ENCODE results near the gene FMO5. TPM values are rescaled to one million over a fixed set of nuclear protein-coding genes. Genes with fewer than 3 reads are reported as not detected.
"Not testable (repeated sequence)": the region's sequence is repeated elsewhere in the genome, so short reads cannot be mapped to it uniquely, and the experiment has no call there.

The FMO5 gene
- total and polyA plus RNA-seq, 3 donors from 2014 or later: 6.4 to 11.0 (median 9.8) TPM

DNA sequence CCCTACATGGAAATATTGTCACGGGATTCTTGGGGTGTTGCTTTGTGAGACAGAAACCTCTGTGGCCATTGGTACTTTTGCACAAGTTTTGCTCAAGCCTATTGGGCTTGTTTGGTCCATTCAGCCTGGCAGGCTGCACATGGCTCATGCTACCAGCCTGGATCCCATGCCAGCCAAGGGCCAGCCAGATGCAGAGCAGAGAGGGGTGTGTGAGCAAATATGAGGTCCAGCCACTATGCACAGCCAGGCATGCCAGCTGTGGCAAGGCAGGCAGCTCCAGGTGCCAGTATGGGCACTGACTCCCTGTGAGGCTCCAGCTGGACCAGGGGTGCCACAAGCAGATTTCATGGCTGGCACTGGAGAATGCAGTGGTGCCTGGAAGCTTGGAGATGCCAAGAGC lies 10.7 kb upstream of the FMO5 start:
- no peak for DNase-seq

DNA sequence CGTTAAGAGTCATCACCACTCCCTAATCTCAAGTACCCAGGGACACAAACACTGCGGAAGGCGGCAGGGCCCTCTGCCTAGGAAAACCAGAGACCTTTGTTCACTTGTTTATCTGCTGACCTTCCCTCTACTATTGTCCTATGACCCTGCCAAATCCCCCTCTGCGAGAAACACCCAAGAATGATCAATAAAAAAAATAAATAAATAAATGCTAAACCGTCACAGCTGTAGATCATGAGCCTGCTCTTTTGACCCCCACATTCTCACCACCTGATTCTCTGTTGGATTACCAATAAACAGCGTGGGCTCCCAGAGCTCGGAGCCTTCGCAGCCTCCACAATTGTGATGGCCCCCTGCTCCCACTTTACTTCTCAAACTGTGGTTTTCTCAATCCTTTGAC lies 8.8 kb upstream of the FMO5 start:
- H3K4me1 ChIP-seq; H3K4me3 ChIP-seq; H3K36me3 ChIP-seq (ENCODE audit: low read depth, missing control alignments); H3K27me3 ChIP-seq; intact Hi-C loops (cut with DNase I; ENCODE audit: low total_unique reads); H3K9me3 ChIP-seq; H3K27ac ChIP-seq; DNase-seq: not testable (repeated sequence)
- 87 to 89% methylated on average over 8 of the region's 8 CpGs for WGBS, 2 donors

More for the DNA sequence above, 10.7 kb upstream of the FMO5 start:
- H3K27ac ChIP-seq: no peak overlapping the region
- intact Hi-C loops (cut with DNase I; ENCODE audit: low total_unique reads): no loop called here
- H3K4me1 ChIP-seq: no peaks in the 10 kb centered on the region
- H3K4me3 ChIP-seq: no peak overlapping the region
- no peaks in the 10 kb centered on the region for H3K36me3 ChIP-seq (ENCODE audit: low read depth, missing control alignments)
- H3K9me3 ChIP-seq: no peaks in the 10 kb centered on the region
- TF ChIP-seq, protein P1, sequence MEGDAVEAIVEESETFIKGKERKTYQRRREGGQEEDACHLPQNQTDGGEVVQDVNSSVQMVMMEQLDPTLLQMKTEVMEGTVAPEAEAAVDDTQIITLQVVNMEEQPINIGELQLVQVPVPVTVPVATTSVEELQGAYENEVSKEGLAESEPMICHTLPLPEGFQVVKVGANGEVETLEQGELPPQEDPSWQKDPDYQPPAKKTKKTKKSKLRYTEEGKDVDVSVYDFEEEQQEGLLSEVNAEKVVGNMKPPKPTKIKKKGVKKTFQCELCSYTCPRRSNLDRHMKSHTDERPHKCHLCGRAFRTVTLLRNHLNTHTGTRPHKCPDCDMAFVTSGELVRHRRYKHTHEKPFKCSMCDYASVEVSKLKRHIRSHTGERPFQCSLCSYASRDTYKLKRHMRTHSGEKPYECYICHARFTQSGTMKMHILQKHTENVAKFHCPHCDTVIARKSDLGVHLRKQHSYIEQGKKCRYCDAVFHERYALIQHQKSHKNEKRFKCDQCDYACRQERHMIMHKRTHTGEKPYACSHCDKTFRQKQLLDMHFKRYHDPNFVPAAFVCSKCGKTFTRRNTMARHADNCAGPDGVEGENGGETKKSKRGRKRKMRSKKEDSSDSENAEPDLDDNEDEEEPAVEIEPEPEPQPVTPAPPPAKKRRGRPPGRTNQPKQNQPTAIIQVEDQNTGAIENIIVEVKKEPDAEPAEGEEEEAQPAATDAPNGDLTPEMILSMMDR (IDR thresholded peaks at IDR 0.05): no peak
- TF ChIP-seq POLR2A (IDR thresholded peaks at IDR 0.05): no peak
- WGBS, 2 donors: 93 to 100% methylated on average over 1 of the region's 1 CpG
- no peaks in the 10 kb centered on the region for H3K27me3 ChIP-seq

DNA sequence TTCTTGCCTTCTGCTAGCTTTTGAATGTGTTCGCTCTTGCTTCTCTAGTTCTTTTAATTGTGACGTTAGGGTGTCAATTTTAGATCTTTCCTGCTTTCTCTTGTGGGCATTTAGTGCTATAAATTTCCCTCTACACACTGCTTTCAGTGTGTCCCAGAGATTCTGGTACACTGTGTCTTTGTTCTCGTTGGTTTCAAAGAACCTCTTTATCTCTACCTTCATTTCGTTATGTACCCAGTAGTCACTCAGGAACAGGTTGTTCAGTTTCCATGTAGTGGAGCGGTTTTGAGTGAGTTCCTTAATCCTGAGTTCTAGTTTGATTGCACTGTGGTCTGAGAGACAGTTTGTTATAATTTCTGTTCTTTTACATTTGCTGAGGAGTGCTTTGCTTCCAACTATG lies 5.9 kb upstream of the FMO5 start:
- H3K36me3 ChIP-seq (ENCODE audit: low read depth, missing control alignments); H3K27me3 ChIP-seq; H3K4me3 ChIP-seq; H3K9me3 ChIP-seq; intact Hi-C loops (cut with DNase I; ENCODE audit: low total_unique reads); DNase-seq; H3K4me1 ChIP-seq: not testable (repeated sequence)
- H3K27ac ChIP-seq: peak overlapping the region in 1 of 2 donors; percentile 64
- 66 to 80% methylated on average over 5 of the region's 5 CpGs for WGBS, 2 donors

DNA sequence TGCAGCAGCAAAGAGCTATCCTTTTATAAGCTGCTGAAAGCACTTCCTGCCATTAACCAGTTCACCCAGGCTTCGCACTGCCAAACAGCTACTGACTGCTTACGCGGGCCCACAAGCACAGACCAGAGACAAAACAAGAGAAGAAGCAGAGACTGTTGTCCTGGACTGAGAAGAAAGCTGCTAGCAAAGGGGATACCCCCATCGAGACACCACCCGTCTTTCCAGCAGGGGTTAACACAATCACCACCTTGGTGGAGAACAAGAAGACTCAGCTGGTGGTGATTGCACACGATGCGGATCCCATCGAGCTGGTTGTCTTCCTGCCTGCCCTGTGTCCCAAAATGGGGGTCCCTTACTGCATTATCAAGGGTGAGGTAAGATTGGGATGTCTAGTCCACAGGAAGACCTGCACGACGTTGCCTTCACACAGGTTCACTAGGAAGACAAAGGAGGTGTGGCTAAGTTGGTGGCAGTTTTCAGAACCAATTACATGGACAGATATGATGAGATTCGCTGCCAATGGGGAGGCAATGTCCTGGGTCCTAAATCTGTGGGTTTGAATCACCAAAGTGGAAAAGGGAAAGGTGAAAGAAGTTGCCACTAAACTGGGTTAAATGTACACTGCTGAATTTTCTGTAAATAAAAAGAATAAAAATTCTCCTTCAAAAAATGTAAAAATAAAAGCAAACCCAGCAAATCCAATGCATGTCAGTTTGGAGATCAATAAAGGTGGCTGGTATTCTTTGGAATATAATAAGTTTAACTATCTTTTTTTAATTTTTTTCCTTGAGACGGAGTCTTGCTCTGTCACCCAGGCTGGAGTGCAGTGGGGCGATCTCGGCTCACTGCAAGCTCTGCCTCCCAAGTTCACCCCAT lies 1.2 kb downstream of the FMO5 start:
- WGBS, 2 donors: 40 to 52% methylated on average over 14 of the region's 14 CpGs
- no peak for TF ChIP-seq POLR2A (IDR thresholded peaks at IDR 0.05)
- TF ChIP-seq, protein P1 (IDR thresholded peaks at IDR 0.05): no peak
- intact Hi-C loops (cut with DNase I; ENCODE audit: low total_unique reads): no loop called here

DNA sequence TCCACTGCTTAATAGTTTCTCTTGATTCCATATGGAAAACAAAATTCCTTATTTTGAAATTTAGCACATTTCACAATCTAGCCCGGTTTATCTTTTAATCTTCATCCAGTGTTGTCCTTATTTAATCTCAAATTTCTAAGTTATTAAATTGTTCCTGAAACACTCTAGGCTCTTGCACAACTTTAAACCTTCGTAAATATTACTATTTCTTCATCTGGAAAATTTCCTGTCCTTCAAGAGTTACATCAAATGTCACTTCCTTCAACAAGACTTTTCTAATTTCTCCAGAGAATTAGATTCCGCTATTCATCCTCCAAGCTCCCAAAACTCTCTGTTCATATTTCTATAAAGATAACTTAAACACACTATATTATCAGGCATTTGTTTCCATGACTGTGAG lies 6.5 kb downstream of the FMO5 start:
- Histone ChIP-seq H3K4me3 (no peak overlapping the region), H3K4me1 (no peaks in the 10 kb centered on the region), H3K27me3 (no peaks in the 10 kb centered on the region), H3K9me3 (no peaks in the 10 kb centered on the region), H3K27ac (no peak overlapping the region), H3K36me3 (ENCODE audit: low read depth, missing control alignments) (no peaks in the 10 kb centered on the region)
- intact Hi-C loops (cut with DNase I; ENCODE audit: low total_unique reads): no loop called here
- no peak for DNase-seq
- WGBS, 2 donors: 57 to 62% methylated on average over 3 of the region's 3 CpGs
- TF ChIP-seq, protein P1 (IDR thresholded peaks at IDR 0.05): no peak
- no peak for TF ChIP-seq POLR2A (IDR thresholded peaks at IDR 0.05)

More for the DNA sequence above, 1.2 kb downstream of the FMO5 start:
- no peak overlapping the region for H3K27ac ChIP-seq
- no peaks in the 10 kb centered on the region for H3K36me3 ChIP-seq (ENCODE audit: low read depth, missing control alignments)
- H3K27me3 ChIP-seq: no peaks in the 10 kb centered on the region
- H3K4me1 ChIP-seq: peaks cover 5% of the 10 kb centered on the region
- no peak for DNase-seq
- H3K4me3 ChIP-seq: no peak overlapping the region
- H3K9me3 ChIP-seq: no peaks in the 10 kb centered on the region

DNA sequence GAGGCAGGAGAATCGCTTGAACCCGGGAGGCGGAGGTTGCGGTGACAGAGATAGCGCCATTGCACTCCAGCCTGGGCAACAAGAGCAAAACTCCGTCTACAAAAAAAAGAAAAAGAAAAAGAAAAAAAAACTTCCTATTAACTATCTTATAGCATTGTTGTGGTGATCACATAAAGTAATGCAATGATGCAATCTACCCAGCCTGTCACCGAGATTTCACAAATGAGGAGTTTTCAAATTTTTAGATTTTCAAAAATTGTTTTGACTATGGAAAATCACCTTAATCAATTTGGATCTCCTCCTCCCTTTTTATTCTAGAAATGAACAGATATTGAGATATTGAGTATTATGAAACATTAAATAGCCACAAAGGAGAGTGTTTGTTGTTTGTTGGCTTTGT lies 8.0 kb downstream of the FMO5 start:
- Histone ChIP-seq H3K4me3 (no peak overlapping the region), H3K27me3 (no peaks in the 10 kb centered on the region), H3K4me1 (no peaks in the 10 kb centered on the region), H3K36me3 (ENCODE audit: low read depth, missing control alignments) (no peaks in the 10 kb centered on the region), H3K9me3 (no peaks in the 10 kb centered on the region), H3K27ac (no peak overlapping the region)
- DNase-seq: no peak
- WGBS, 2 donors: 90 to 93% methylated on average over 7 of the region's 7 CpGs
- intact Hi-C loops (cut with DNase I; ENCODE audit: low total_unique reads): no loop called here
- TF ChIP-seq, protein P1 (IDR thresholded peaks at IDR 0.05): no peak
- no peak for TF ChIP-seq POLR2A (IDR thresholded peaks at IDR 0.05)

All from testis (tissue), 3 donors.